OCI-LY7 (cell line): Measurements from ENCODE around the gene PEBP1.

Source experiments
- EZH2phosphoT487 ChIP-seq: fragments of 200-600 bp; sonication (generic); IDR thresholded peaks from 2 replicates; pipeline ENCODE4 v1.6.1; 2018; ENCODE audit warnings: low read depth, borderline replicate concordance, mild to moderate bottlenecking, mixed run types, antibody characterized with exemption, low read length, moderate library complexity, mixed read lengths
- TF ChIP-seq, protein P1 (sequence below): fragments of 200-600 bp; sonication (generic); conservative IDR thresholded peaks from 2 replicates; pipeline ENCODE4 v1.5.1; 2014; ENCODE audit warnings: mild to moderate bottlenecking, antibody characterized with exemption, low read length, moderate library complexity, mixed read lengths

DNA sequence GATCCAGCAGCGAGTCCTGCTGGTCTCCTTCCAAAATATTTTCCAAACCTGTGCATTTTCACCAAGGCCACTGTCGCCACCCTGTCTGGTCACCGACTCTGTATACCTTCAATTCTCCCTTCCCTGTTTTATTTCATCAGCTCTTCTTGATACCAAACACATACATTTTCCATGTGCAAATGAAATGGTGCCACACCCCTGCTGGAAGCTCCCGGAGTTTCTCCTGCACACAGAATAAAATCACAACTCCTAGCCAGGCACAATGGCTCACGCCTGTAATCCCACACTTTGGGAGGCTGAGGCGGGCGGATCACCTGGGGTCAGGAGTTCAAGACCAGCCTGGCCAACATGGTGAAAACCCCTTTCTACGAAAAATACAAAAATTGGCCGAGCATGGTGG is 46.1 kb upstream of the PEBP1 start:
- TF ChIP-seq, protein P1, sequence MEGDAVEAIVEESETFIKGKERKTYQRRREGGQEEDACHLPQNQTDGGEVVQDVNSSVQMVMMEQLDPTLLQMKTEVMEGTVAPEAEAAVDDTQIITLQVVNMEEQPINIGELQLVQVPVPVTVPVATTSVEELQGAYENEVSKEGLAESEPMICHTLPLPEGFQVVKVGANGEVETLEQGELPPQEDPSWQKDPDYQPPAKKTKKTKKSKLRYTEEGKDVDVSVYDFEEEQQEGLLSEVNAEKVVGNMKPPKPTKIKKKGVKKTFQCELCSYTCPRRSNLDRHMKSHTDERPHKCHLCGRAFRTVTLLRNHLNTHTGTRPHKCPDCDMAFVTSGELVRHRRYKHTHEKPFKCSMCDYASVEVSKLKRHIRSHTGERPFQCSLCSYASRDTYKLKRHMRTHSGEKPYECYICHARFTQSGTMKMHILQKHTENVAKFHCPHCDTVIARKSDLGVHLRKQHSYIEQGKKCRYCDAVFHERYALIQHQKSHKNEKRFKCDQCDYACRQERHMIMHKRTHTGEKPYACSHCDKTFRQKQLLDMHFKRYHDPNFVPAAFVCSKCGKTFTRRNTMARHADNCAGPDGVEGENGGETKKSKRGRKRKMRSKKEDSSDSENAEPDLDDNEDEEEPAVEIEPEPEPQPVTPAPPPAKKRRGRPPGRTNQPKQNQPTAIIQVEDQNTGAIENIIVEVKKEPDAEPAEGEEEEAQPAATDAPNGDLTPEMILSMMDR, result no peak
- TF ChIP-seq EZH2phosphoT487, result no peak
